Measurements from ENCODE around the gene C20orf202.

Gene C20orf202

DNA sequence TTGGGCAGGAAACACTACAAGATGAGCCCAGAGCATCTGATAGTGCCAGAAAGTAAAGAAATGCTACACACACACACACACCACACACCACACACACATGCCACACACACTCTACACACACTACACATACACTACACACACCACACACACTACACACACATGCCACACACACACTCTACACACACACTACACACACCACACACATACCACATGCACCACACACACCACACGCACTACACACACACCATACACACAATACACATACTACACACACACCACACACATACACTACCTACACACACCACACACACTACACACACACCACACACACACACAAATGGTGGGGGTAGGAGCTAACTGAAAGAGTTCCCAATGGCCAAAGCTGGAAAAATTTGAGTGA, 14.9 kb upstream of the C20orf202 start:
- TF ChIP-seq ZFX (IDR thresholded peaks at IDR 0.05) (no peak), CTCF (conservative IDR thresholded peaks at IDR 0.05) (no peak)

GRCh38 chr20:1189827-1190226, 13.4 kb upstream of the C20orf202 start:
- TF ChIP-seq CTCF (conservative IDR thresholded peaks at IDR 0.05) (no peak), ZFX (IDR thresholded peaks at IDR 0.05) (no peak)
- no peak overlapping the region for H3K27ac ChIP-seq

More for the DNA sequence above, 14.9 kb upstream of the C20orf202 start:
- H3K27ac ChIP-seq: no peak overlapping the region

- TF ChIP-seq CTCF (conservative IDR thresholded peaks at IDR 0.05) (no peak), ZFX (IDR thresholded peaks at IDR 0.05) (no peak)
- no peak overlapping the region for H3K27ac ChIP-seq
These were observed 12.4 kb upstream of the C20orf202 start for GRCh38 chr20:1190847-1191246.

DNA sequence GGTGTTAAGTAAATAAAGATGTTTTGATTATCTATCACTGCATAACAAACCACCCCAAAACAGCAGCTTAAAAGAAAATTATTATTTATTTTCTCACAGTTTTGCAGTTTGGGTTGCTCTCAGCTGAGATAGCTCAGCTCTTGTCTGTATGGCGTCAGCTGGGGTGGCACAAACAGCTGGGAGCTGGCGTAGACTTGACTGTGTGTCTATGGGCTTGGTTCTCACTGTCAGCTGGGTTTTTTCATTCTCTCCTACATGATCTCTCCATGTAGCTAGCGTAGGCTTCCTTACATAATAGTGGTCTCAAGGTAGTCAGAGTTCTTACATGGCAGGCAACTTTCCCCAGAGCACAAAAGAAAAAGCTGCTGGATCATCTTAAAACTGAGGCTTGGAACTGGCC, 12.0 kb upstream of the C20orf202 start:
- no peak overlapping the region for H3K27ac ChIP-seq
- no peak for TF ChIP-seq CTCF (conservative IDR thresholded peaks at IDR 0.05)
- no peak for TF ChIP-seq ZFX (IDR thresholded peaks at IDR 0.05)

DNA sequence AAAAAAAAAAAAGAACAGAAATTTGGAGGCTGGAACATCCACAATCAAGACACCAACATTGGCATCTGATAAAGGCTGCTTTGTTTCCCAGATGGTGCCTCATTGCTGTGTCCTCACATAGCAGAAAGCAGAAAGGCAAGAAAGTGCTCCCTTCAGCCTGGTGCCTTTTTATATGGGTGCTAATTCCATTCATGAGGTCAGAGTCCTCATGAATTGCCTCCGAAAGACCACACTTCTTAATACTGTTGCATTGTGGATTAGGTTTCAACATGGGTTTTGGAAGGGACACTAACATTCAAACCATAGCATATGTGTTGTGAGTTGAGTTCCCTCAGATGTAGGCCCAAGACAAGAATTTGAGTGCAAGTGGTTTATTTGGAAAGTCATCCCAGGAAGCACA, 8.0 kb upstream of the C20orf202 start:
- TF ChIP-seq CTCF (conservative IDR thresholded peaks at IDR 0.05) (no peak), ZFX (IDR thresholded peaks at IDR 0.05) (no peak)

GRCh38 chr20:1196634-1197033, 6.6 kb upstream of the C20orf202 start:
- H3K27ac ChIP-seq: no peak overlapping the region
- TF ChIP-seq ZFX (IDR thresholded peaks at IDR 0.05): no peak
- TF ChIP-seq CTCF (conservative IDR thresholded peaks at IDR 0.05): no peak

More for the DNA sequence above, 8.0 kb upstream of the C20orf202 start:
- H3K27ac ChIP-seq: no peak overlapping the region

GRCh38 chr20:1197801-1198200, 5.5 kb upstream of the C20orf202 start:
- no peak overlapping the region for H3K27ac ChIP-seq
- TF ChIP-seq ZFX (IDR thresholded peaks at IDR 0.05) (no peak), CTCF (conservative IDR thresholded peaks at IDR 0.05) (no peak)
